Measurements from ENCODE around the gene ASS1. TPM values are rescaled to one million over a fixed set of nuclear protein-coding genes. Genes with fewer than 3 reads are reported as not detected.

The ASS1 gene
- total RNA-seq, 4 donors from 2014 or later: 57.9 to 345 (median 266) TPM

- intact Hi-C loops (cut with DNase I; ENCODE audit: low total_unique reads) (no loop called here), in situ Hi-C loops (cut with MboI; ENCODE audit: low pct_ligation_motif_present in 1 of 4, low pct_unique_long_range_greater_than_20kb in 1 of 4, low sequenced_read_pairs in 3 of 4) (no loop called here)
- H3K36me3 ChIP-seq: no peaks in the 10 kb centered on the region
- peaks cover 6% of the 10 kb centered on the region for H3K27me3 ChIP-seq
- no peak overlapping the region for H3K4me3 ChIP-seq
- peaks cover 0 to 3% of the 10 kb centered on the region in 2 donors for H3K9me3 ChIP-seq
- no peaks in the 10 kb centered on the region for H3K4me1 ChIP-seq
- TF ChIP-seq POLR2A (IDR thresholded peaks at IDR 0.05) (no peak), EP300 (IDR thresholded peaks at IDR 0.05; ENCODE audit: low read depth) (no peak), CTCF (IDR thresholded peaks at IDR 0.05) (no peak), POLR2AphosphoS5 (IDR thresholded peaks at IDR 0.05) (no peak)
- 72% methylated on average over 6 of the region's 6 CpGs; no CpG with 5 or more reads in 1 of the 2 donors for WGBS, 2 donors (ENCODE audit: low coverage in 1 of 2)
- no peak overlapping the region for H3K27ac ChIP-seq
- no peak for DNase-seq
These were observed 103.3 kb downstream of the ASS1 start for GRCh38 chr9:130548103-130548502.

DNA sequence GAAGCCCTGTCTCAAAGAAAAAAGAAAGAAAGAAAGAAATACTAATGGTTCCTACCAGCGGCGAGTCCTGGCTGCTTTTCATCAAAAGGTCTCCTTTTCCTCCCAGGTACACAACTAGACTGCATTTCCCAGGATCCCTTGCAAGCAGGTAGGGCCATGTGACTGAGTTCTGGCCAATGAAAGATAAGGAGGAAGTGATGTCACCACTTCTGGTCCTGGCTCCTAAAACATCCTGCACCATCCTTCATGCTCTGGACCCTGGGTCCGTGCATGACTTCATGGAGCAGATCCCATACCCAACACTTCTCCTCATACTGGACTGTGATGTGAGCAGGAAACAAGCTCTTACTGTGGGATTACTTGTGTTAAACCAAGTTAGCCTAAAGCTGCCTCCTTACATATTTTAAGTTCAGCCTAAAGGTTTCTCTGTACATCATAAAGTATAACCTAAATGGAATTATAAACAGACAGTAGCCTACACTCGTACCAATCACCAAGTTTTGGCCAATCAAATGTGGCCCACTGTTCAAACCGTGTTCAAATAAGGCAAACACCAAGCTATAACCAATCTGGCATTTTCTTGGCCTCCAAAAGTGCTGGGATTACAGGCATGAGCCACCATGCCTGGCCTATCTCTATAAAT is 104.5 kb downstream of the ASS1 start:
- WGBS, 2 donors (ENCODE audit: low coverage in 1 of 2): 91 to 97% methylated on average over 5 of the region's 5 CpGs

More for the DNA sequence above, 104.5 kb downstream of the ASS1 start:
- Histone ChIP-seq H3K4me1 (no peaks in the 10 kb centered on the region), H3K9me3 (peaks cover 0 to 3% of the 10 kb centered on the region in 2 donors), H3K36me3 (no peaks in the 10 kb centered on the region), H3K27me3 (peaks cover 9% of the 10 kb centered on the region), H3K27ac (no peak overlapping the region), H3K4me3 (no peak overlapping the region)
- in situ Hi-C loops (cut with MboI; ENCODE audit: low pct_ligation_motif_present in 1 of 4, low pct_unique_long_range_greater_than_20kb in 1 of 4, low sequenced_read_pairs in 3 of 4) (no loop called here), intact Hi-C loops (cut with DNase I; ENCODE audit: low total_unique reads) (no loop called here)
- TF ChIP-seq POLR2AphosphoS5 (IDR thresholded peaks at IDR 0.05): no peak
- no peak for TF ChIP-seq CTCF (IDR thresholded peaks at IDR 0.05)
- TF ChIP-seq POLR2A (IDR thresholded peaks at IDR 0.05): no peak
- no peak for TF ChIP-seq EP300 (IDR thresholded peaks at IDR 0.05; ENCODE audit: low read depth)
- DNase-seq: no peak

Small RNAs within 50 kb of the gene (small RNA-seq; reads per million reads assigned to genes)
- gene RN7SL665P: 0 reads per million in 4 donors

Other genes starting within 250 kb of the ASS1 start
- 10 to 100 TPM in 3 of 4 donors, 1 to 10 TPM in 1; 7.8 to 40.0 (median 15.2) TPM for gene HMCN2, start 179.2 kb upstream of the ASS1 start, total RNA-seq
- 10 to 100 TPM; 20.7 to 41.1 (median 36.9) TPM for gene FUBP3, start 134.6 kb downstream of the ASS1 start, total RNA-seq
- not detected for gene PRDM12, start 219.6 kb downstream of the ASS1 start, total RNA-seq
- gene EXOSC2, start 248.8 kb downstream of the ASS1 start, total RNA-seq: 10 to 100 TPM in 3 of 4 donors, 1 to 10 TPM in 1; 2.2 to 17.1 (median 15.8) TPM

All from transverse colon (tissue), 4 donors.